Neural progenitor cell (in vitro differentiated cells): ENCODE results near the gene FOXI3.

Experiments
- EZH2 ChIP-seq: fragments of 200-600 bp; sonication (generic); IDR thresholded peaks from 2 replicates; pipeline ENCODE4 v1.6.1; 2017; ENCODE audit warnings: antibody characterized with exemption, mild to moderate bottlenecking, moderate library complexity
- EZH2phosphoT487 ChIP-seq: fragments of 200-600 bp; sonication (generic); IDR thresholded peaks from 2 replicates; pipeline ENCODE4 v1.6.1; 2017; ENCODE audit warnings: antibody characterized with exemption
- TF ChIP-seq, protein P1 (sequence below): fragments of 200-600 bp; sonication (generic); IDR thresholded peaks from 2 replicates; pipeline ENCODE4 v1.5.1; 2017; ENCODE audit warnings: antibody characterized with exemption, mild to moderate bottlenecking

DNA sequence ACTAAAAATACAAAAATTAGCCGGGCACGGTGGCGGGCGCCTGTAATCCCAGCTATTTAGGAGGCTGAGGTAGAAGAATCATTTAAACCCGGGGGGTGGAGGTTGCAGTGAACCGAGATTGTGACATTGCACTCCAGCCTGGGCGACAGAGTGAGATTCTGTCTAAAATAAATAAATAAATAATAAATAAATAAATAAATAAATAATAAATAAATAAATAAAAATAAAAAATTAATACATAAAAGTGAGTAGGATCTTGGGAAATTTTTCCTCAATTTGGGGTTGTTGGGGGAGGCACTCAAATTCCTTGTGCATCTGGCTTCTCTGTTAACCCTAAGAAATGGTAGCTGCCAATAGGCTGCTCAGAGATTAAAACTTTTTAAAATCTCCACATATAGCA is 20.3 kb upstream of the FOXI3 start:
- TF ChIP-seq, protein P1, sequence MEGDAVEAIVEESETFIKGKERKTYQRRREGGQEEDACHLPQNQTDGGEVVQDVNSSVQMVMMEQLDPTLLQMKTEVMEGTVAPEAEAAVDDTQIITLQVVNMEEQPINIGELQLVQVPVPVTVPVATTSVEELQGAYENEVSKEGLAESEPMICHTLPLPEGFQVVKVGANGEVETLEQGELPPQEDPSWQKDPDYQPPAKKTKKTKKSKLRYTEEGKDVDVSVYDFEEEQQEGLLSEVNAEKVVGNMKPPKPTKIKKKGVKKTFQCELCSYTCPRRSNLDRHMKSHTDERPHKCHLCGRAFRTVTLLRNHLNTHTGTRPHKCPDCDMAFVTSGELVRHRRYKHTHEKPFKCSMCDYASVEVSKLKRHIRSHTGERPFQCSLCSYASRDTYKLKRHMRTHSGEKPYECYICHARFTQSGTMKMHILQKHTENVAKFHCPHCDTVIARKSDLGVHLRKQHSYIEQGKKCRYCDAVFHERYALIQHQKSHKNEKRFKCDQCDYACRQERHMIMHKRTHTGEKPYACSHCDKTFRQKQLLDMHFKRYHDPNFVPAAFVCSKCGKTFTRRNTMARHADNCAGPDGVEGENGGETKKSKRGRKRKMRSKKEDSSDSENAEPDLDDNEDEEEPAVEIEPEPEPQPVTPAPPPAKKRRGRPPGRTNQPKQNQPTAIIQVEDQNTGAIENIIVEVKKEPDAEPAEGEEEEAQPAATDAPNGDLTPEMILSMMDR: no peak
- TF ChIP-seq EZH2phosphoT487 (no peak), EZH2 (no peak)
